PC-9 (cell line): ENCODE results near the gene AKIRIN2.

Experiments
- CTCF ChIP-seq: fragments of 200-600 bp; sonication (generic); conservative IDR thresholded peaks from 2 replicates; pipeline ENCODE4 v1.6.1; 2017; ENCODE audit warnings: mixed run types, antibody characterized with exemption, mild to moderate bottlenecking, moderate library complexity
- EZH2 ChIP-seq: fragments of 200-600 bp; sonication (generic); IDR thresholded peaks from 2 replicates; pipeline ENCODE4 v1.8.0; 2017; ENCODE audit warnings: antibody characterized with exemption, low read depth

GRCh38 chr6:87716928-87717614, 15.0 kb upstream of the AKIRIN2 start:
- no peak for TF ChIP-seq CTCF
- TF ChIP-seq EZH2: no peak
